HG02852 (cell line): ENCODE data around the gene SLC4A3.

Experiments
- ATAC-seq: cut with Tn5 transposase; IDR thresholded peaks from one replicate; pipeline ENCODE4 v1.9.1; 2021; ENCODE audit warnings: mild to moderate bottlenecking, moderate library complexity; ENCODE audit not compliant: unreplicated experiment

SLC4A3 gene, protein sequence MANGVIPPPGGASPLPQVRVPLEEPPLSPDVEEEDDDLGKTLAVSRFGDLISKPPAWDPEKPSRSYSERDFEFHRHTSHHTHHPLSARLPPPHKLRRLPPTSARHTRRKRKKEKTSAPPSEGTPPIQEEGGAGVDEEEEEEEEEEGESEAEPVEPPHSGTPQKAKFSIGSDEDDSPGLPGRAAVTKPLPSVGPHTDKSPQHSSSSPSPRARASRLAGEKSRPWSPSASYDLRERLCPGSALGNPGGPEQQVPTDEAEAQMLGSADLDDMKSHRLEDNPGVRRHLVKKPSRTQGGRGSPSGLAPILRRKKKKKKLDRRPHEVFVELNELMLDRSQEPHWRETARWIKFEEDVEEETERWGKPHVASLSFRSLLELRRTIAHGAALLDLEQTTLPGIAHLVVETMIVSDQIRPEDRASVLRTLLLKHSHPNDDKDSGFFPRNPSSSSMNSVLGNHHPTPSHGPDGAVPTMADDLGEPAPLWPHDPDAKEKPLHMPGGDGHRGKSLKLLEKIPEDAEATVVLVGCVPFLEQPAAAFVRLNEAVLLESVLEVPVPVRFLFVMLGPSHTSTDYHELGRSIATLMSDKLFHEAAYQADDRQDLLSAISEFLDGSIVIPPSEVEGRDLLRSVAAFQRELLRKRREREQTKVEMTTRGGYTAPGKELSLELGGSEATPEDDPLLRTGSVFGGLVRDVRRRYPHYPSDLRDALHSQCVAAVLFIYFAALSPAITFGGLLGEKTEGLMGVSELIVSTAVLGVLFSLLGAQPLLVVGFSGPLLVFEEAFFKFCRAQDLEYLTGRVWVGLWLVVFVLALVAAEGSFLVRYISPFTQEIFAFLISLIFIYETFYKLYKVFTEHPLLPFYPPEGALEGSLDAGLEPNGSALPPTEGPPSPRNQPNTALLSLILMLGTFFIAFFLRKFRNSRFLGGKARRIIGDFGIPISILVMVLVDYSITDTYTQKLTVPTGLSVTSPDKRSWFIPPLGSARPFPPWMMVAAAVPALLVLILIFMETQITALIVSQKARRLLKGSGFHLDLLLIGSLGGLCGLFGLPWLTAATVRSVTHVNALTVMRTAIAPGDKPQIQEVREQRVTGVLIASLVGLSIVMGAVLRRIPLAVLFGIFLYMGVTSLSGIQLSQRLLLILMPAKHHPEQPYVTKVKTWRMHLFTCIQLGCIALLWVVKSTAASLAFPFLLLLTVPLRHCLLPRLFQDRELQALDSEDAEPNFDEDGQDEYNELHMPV

DNA sequence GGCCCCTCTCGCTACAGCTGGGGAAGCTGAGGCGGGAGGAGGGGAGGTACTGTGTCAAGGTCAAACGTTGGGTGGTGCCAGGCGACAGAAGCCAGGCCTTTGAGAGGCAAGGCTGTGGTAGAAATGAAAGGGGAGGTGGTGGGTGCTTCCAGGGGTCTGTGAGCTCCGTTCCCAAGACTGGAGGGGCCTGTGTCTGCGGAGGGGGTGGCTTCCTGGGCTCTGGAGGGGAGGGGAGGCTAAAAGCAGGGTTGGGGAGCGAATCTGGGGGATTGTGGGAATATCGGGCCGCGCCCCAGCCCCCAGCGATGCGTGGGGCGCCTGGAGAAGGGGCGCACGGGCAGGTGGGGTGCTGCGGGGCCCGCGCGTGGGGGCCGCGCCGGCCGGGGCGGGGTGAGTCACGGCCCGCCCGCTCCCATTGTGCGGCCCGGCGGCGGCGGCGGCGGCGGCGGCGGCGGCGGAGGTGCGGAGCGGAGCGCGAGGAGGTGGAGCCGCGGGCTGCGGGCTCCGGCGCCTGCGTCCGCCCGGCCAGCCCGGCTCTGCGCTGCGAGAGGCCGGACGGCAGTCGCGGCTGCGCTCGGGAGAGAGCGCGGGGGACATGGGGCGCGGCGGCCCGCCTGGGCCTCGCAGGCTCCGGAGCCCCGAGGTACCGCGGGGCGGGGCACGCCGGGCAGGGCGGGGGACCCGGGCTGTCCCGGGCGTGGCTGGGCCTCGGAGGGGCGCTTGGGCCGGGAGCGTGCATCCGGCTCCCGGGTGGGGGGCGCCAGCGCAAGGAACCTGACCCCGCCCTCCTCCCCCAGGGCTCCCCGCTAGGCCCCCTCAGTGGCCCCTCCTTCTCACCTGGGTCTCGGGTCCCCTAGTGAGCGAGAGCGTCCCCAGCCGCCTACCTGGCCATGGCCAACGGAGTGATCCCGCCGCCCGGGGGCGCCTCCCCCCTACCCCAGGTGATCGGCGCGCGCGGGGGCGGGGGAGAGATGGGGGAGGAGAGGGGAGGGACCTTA, at the start of gene SLC4A3:
SLC4A3 (plus strand) TSS at position 528 of the 998 bp plus-strand sequence; CDS start at position 891, 363 bp downstream.
- ATAC-seq: no peak

DNA sequence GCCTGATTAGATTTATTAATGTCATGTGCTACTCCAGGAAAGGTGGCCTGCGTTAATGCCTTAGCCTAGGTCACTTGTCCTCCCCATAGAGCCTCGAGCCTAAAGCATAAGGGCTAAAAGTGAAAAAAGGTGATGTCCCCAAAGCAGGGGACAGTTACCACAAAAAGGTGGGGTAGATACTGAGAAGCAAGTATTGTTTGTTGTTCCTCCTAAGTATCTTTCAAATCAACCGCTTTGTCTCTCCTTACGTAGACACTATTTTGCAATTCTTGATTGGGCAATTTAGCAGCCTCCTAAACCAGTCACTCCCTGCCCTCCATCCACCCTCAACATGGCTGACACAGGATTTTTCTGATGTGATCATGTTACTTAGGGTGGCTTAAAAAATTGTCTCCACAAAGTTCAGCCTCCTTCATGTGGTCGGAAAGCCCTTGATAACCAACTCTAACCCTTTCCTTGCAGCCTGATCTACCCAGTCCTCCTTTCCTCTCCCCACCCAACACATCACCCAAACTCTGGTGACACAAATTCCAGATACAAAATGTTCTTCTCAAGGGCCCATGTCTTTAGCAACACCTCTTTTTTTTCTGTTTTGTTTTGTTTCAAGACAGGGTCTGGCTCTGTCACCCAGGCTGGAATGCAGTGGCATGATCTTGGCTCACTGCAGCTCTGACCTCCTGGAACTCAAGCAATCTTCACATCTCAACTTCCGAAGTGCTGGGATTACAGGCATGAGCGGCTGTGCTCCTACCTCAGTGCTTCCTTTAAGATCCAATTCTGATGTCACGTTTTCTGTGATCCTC, 48.4 kb upstream of the SLC4A3 start:
- no peak for ATAC-seq

DNA sequence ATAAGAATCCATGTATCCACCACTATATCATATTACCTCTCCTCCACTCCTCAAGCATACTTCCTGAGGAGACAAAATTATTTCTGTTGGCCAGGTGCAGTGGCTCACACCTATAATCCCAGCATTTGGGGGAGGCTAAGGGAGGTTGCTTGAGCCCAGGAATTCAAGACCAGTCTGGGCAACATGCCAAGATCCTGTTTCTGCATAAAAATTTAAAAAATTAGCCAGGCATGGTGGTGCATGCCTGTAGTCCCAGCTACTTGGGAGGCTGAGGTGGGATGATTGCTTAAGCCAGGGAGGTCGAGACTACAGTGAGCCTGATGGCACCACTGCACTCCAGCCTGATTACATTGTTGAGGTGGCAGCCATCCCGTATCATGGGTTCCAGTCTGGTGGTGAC, 46.1 kb upstream of the SLC4A3 start:
- ATAC-seq: no peak

DNA sequence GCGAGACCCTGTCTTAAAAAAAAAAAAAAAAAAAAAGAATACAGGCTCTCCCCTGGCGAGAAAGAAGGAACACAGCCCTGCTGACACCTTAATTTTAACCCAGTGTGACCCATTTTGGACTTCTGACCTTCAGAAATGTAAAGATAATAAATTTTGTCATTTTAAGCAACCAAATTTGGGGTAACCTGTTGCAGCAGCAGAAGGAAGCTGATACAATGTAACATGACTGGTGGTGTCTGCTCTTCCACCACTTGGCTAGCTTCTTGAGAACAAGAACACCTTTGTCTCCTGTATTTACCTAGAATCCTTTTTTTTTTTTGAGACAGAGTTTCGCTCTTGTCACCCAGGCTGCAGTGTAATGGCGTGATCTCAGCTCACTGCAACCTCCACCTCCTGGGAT, 36.3 kb upstream of the SLC4A3 start:
- ATAC-seq: no peak

DNA sequence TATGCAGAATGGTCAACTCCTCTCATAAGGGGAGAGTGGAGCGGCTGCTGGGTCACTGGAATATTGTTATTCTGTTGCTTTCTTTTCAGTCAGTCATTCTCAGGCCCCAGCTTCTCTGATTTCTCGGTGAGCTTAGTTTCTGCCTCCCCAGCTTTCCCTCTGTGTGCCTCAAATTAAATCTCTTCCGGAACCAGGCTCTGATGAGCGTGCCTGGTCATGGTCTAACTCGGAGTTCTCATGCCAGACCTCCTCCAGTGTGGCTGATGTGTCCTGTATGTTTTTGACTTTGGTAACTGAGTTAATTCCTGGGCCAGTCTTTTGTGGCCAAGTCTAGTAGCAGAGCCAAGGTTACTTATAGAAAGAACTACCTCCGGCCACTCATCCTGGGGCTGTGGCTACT, 34.7 kb upstream of the SLC4A3 start:
- no peak for ATAC-seq

DNA sequence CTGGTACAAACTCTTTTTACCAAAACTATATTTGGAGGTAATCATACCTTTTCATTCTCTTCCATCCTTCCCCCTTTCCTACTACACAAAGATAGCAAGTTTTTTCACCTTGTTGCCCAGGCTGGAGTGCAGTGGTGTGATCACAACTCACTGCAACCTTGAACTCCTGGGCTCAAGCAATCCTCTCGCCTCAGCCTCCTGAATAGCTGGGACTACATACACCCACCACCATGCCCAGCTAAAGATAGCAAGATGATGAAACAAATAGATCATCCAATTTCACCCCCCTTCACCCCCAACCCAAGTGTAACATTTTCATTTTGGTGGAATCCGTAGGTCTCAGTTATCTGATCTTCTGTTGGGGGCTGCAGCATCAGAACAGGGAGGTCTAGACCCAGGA, 34.3 kb upstream of the SLC4A3 start:
- no peak for ATAC-seq

DNA sequence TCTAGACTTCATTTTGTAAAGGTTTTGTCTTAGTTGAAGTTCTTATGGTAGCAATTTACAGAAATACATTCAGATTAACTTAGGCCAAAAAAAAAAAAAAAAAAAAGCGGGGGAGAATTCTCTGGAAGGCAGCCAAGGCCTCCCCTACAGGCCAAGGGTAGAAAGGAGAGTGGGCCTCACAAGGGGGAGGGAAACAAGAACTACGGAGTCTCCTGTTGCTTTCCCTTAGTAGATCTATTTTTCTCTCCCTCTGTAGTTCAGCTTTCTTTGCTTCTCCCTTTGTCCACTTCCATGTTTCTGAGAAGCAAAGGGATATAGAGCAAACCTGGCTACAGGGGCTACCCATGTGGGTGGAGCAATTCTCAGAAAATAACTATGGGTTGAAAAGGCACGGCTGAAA, 32.2 kb upstream of the SLC4A3 start:
- ATAC-seq: no peak

DNA sequence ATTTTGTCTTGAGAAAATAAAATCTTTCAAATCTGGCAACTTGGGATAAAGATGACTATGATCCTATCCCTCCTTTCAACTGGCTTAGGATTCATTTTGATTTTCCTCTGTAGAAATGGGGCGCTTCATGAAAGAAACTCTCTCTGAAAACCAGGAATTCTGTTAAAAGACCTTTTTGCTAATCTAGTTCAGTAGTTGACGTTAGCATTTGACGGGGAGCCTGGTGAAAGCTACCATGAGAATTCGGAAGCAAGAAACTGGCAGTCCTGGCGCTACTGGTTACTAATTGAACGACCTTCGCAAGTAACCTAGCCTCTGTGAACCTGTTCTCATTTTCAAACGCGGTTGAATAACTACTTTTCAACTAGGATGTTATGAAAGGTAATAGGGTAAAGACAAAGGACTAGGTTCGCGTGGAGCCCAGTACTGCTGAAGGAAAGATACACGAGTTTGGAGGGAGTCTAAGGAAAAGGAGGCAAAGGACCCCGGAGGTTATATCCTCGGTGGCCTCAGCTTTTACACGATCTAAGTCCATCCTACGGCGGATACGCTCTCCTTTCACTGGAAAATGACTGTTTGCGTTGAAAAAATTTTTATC, 30.4 kb upstream of the SLC4A3 start:
- no peak for ATAC-seq

DNA sequence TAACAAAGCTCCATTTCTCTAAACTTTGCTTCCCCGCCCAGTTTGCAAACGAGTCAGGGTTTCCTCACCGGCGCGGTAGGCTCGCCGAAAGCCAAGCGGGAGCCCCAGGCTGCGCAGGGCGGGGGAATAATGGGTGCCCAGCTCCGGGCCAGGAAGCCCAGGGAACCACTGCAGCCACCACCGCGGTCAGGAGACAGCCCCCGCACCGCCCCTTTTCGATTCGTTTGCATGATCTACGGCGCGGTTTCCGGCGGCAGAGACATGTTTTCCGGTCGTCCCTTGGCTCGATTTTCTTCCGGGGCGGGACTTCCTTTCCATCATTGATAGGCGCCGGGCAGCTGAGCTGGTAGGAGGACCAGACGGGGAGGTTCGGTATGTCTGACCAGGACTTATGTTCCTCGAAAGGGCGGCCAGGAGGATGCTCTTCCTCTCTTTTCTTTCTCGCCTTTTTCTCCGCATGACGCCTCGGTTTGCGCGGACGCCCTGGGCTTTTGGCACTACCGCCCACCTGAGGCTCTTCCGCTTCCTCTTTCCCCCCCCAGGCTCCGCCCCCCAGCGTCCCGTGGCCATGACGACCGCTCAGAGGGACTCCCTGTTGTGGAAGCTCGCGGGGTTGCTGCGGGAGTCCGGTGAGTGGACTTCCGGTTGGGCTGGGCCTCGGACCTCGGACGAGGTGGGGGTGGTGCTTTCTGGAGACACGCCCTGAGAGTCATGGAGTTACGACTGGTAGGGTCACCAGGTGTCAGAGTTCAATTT, 29.7 kb upstream of the SLC4A3 start, which contains the start of gene STK11IP:
STK11IP (plus strand) TSS at position 306 of the 756 bp plus-strand sequence; CDS start at position 569, 263 bp downstream.
- ATAC-seq: peak; percentile 94

DNA sequence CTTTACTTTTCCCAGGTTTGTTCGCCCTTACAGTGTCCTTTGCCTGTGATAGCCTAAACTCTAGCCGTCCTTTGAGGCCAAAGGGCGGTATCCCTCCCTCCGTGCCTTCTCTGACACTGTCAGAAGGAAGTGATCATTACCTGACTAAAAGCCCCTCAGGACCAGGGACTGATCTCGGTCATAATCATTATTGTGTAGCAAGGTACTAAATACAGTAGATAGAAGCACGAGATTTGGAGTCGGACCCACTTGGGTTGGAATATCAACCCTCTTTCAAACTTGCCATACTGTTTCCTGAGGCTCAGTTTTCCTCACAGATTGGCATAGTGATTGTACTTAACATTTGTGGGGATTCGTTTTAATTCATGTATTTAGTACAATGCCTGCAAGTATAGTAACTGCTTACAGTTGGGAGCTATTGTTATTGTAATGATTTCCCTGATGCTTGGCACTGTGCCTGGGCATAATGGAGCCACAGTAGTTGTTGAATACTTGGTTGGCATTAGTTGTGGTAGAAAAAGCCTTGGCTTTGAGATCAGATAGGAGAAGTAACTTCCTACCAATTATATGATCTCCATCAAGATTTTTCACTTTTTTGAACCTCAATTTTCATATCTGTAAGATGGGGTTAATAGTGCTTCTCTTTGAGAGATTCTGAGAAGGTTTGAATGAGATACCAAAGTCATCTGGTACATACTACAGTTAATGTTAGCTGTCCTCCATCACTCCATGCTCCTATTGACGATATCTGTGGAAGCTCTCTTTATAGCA, 28.9 kb upstream of the SLC4A3 start:
- no peak for ATAC-seq

DNA sequence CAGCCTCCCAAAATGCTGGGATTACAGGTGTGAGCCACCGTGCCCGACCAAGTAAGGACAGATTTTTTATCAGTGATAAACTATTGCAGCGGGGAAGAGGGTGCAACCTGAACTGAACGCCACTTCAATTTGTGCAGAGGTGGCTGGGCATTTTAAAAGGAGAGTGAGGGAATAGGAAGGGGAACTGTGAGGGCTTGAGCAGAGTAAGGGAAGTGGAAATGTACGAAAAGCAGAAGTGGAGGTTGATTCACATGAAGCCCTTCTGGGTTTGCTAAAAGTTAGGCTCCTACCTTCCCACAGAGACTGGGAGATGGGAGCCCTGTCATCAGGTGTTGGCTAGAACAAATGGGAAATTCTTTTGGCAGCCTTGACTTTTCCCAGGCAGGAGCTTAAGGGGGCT, 23.7 kb upstream of the SLC4A3 start:
- ATAC-seq: no peak

DNA sequence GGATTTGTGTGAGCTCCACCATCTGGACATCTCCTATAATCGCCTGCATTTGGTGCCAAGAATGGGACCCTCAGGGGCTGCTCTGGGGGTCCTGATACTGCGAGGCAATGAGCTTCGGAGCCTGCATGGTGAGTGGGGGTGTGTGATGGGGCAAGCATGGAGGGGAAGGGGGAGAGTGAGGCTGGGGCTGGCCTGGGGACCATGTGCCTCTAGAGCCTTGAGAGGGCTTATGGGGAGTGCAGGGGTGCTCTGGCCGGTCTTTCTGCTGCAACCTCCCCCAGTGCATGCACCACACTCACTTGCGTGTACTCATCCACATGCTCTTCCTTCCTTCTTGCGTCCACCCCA, 21.8 kb upstream of the SLC4A3 start:
- no peak for ATAC-seq

DNA sequence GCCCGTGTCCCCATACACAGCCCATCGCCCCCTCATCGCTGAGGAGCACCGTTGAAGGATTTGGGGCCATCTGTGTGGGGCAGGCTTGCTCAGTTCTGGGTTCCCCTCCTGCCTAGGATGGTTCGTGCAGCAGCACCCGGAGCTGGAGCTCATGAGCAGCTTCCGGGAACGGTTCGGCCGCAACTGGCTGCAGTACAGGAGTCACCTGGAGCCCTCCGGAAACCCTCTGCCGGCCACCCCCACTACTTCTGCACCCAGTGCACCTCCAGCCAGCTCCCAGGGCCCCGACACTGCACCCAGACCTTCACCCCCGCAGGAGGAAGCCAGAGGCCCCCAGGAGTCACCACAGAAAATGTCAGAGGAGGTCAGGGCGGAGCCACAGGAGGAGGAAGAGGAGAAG, 19.5 kb upstream of the SLC4A3 start:
- ATAC-seq: no peak

DNA sequence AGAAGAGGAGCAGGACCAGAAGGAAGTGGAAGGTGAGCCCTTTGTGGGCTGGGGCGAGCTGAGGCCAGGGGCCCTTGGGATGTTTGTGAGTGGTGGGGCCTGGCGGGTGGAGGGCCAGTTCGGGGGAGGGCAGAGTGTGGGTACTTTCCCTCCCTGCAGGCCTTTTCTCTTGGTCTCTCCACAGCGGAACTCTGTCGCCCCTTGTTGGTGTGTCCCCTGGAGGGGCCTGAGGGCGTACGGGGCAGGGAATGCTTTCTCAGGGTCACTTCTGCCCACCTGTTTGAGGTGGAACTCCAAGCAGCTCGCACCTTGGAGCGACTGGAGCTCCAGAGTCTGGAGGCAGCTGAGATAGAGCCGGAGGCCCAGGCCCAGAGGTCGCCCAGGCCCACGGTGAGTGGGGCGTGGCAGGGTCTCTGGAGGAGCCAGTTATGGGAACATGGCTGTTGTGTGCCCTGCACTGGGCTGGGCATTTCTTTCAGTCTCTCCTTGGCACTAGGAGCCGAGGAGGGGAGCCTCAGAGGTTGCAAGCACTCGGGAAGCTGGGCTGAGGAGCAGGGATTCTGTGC, 18.9 kb upstream of the SLC4A3 start:
- ATAC-seq: no peak

DNA sequence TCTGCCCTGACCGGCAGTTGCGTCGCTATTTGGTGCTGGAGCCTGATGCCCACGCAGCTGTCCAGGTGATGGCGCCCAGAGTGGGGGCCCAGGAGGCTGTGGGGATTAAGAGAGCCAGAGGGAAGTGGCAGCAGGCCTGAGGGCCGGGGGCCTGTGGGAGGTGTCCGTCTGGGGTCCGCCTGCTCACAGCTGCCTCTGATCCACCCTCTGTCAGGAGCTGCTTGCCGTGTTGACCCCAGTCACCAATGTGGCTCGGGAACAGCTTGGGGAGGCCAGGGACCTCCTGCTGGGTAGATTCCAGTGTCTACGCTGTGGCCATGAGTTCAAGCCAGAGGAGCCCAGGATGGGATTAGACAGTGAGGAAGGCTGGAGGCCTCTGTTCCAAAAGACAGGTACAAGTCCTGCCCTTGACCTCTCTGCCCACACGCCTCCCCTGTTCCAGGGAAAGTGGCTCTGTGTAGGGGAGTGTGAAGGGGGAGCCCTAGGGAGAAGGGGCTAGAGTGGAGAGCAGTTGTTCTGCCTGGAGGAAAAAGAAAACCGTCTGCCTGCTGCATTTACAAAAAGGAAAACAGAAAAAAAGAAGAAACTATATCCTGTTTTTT, 18.2 kb upstream of the SLC4A3 start:
- ATAC-seq: no peak

DNA sequence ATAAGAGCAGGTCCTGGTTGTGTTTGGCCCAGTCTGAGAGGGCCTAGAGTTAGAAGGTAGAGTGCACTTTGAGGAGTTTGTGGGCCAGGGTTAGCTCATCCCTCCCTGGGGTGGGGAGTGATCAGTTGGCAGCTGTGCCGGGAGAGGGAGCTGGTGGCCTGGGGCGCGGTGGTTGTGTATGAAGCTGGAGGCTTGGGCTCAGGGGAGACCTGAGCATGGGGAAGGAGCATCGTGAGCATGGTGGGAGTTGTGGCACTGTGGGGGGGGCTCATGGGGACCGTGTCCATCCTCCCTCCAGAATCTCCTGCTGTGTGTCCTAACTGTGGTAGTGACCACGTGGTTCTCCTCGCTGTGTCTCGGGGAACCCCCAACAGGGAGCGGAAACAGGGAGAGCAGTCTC, 16.1 kb upstream of the SLC4A3 start:
- ATAC-seq: no peak
